Measurements from ENCODE around the gene DDX54. TPM values are rescaled to one million over a fixed set of nuclear protein-coding genes. Genes with fewer than 3 reads are reported as not detected.
A peak's percentile ranks its signal among the peaks of the same experiment; 100 is the strongest.

The DDX54 gene, protein sequence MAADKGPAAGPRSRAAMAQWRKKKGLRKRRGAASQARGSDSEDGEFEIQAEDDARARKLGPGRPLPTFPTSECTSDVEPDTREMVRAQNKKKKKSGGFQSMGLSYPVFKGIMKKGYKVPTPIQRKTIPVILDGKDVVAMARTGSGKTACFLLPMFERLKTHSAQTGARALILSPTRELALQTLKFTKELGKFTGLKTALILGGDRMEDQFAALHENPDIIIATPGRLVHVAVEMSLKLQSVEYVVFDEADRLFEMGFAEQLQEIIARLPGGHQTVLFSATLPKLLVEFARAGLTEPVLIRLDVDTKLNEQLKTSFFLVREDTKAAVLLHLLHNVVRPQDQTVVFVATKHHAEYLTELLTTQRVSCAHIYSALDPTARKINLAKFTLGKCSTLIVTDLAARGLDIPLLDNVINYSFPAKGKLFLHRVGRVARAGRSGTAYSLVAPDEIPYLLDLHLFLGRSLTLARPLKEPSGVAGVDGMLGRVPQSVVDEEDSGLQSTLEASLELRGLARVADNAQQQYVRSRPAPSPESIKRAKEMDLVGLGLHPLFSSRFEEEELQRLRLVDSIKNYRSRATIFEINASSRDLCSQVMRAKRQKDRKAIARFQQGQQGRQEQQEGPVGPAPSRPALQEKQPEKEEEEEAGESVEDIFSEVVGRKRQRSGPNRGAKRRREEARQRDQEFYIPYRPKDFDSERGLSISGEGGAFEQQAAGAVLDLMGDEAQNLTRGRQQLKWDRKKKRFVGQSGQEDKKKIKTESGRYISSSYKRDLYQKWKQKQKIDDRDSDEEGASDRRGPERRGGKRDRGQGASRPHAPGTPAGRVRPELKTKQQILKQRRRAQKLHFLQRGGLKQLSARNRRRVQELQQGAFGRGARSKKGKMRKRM
- 51.1 TPM for polyA plus RNA-seq
- long read RNA-seq, donor 1, full-length matches to known transcripts, result 6 of 6 reads
- long read RNA-seq, donor 1, partial matches to known transcripts, result 0 of 6 reads
- long read RNA-seq, donor 1, other reads (novel, unspliced or antisense), result 0 of 6 reads
- long read RNA-seq, donor 2, full-length matches to known transcripts, result 8 of 8 reads
- long read RNA-seq, donor 2, partial matches to known transcripts, result 0 of 8 reads
- long read RNA-seq, donor 2, other reads (novel, unspliced or antisense), result 0 of 8 reads
- long read RNA-seq, donor 3, result 0 reads
- long read RNA-seq, donor 4, result 0 reads
- long read RNA-seq, donor 5, full-length matches to known transcripts, result 4 of 4 reads
- long read RNA-seq, donor 5, partial matches to known transcripts, result 0 of 4 reads
- long read RNA-seq, donor 5, other reads (novel, unspliced or antisense), result 0 of 4 reads
- long read RNA-seq, donor 6, full-length matches to known transcripts, result 4 of 4 reads
- long read RNA-seq, donor 6, partial matches to known transcripts, result 0 of 4 reads
- long read RNA-seq, donor 6, other reads (novel, unspliced or antisense), result 0 of 4 reads
- long read RNA-seq, donor 7, result 0 reads
- long read RNA-seq, donor 8, full-length matches to known transcripts, result 3 of 3 reads
- long read RNA-seq, donor 8, partial matches to known transcripts, result 0 of 3 reads
- long read RNA-seq, donor 8, other reads (novel, unspliced or antisense), result 0 of 3 reads
- long read RNA-seq, donor 9, full-length matches to known transcripts, result 1 of 9 reads
- long read RNA-seq, donor 9, partial matches to known transcripts, result 8 of 9 reads
- long read RNA-seq, donor 9, other reads (novel, unspliced or antisense), result 0 of 9 reads
- long read RNA-seq, donor 10, full-length matches to known transcripts, result 3 of 3 reads
- long read RNA-seq, donor 10, partial matches to known transcripts, result 0 of 3 reads
- long read RNA-seq, donor 10, other reads (novel, unspliced or antisense), result 0 of 3 reads
- long read RNA-seq, donor 11, partial matches to known transcripts, result 0 of 2 reads
- long read RNA-seq, donor 11, other reads (novel, unspliced or antisense), result 0 of 2 reads

- no CpG with 5 or more reads among the region's 89 CpGs for WGBS (ENCODE audit: insufficient coverage, low lambda C conversion rate)
- H3K4me1 ChIP-seq (ENCODE audit: control insufficient read depth, insufficient read depth, low read length), result peaks cover 17% of the 10 kb centered on the region
- no peaks in the 10 kb centered on the region for H3K27me3 ChIP-seq (ENCODE audit: control insufficient read depth, insufficient read depth, low read length)
- peak within 1 kb of the TSS; percentile 95 for H3K27ac ChIP-seq (ENCODE audit: low read length)
- H3K4me3 ChIP-seq (ENCODE audit: low read length), result peak within 1 kb of the TSS; percentile 80
- H3K9me3 ChIP-seq (ENCODE audit: control insufficient read depth, low read depth, low read length), result peaks cover 3% of the 10 kb centered on the region
- peak; percentile 72 to 91 for DNase-seq
- H3K36me3 ChIP-seq (ENCODE audit: control insufficient read depth, insufficient read depth, low read length), result peaks cover 20% of the 10 kb centered on the region
These were observed at the start of gene DDX54, which contains the start of gene RITA1 for GRCh38 chr12:113185180-113186032. DDX54 (minus strand) TSS chr12:113185478; CDS start chr12:113185451, 27 bp downstream. RITA1 (plus strand) TSS chr12:113185721; CDS start chr12:113186747, 1,026 bp downstream.

DNA sequence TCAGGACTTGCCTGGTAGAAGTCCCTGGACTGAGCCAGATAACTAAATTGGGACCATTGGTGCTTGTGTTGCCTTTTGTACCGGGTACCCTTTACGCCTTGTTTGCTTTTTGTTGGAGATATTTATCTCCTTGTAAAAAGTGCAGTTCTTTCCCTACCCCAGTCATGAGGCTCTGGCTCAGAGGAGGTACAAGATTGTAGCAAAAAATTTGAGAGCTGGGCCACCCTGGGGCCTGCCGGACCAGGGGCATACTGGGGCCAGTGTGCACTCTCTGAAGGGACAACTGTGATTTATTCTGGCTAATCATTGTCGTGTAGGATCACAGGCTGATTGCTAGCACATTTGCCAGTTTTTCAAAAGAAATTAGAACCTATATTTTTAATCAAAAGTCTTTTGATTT lies 49.2 kb upstream of the DDX54 start:
- H3K4me1 ChIP-seq (ENCODE audit: control insufficient read depth, insufficient read depth, low read length), result peaks cover 47% of the 10 kb centered on the region
- H3K36me3 ChIP-seq (ENCODE audit: control insufficient read depth, insufficient read depth, low read length), result peaks cover 68% of the 10 kb centered on the region
- no peak overlapping the region for H3K4me3 ChIP-seq (ENCODE audit: low read length)

GRCh38 chr12:113233967-113234366 lies 48.7 kb upstream of the DDX54 start:
- Histone ChIP-seq H3K4me3 (ENCODE audit: low read length) (no peak overlapping the region), H3K36me3 (ENCODE audit: control insufficient read depth, insufficient read depth, low read length) (peaks cover 72% of the 10 kb centered on the region), H3K9me3 (ENCODE audit: control insufficient read depth, low read depth, low read length) (no peaks in the 10 kb centered on the region), H3K27me3 (ENCODE audit: control insufficient read depth, insufficient read depth, low read length) (no peaks in the 10 kb centered on the region), H3K27ac (ENCODE audit: low read length) (no peak overlapping the region), H3K4me1 (ENCODE audit: control insufficient read depth, insufficient read depth, low read length) (peaks cover 47% of the 10 kb centered on the region)
- DNase-seq, result no peak
- WGBS (ENCODE audit: insufficient coverage, low lambda C conversion rate), result 100% methylated on average over 1 of the region's 4 CpGs

More for the DNA sequence above, 49.2 kb upstream of the DDX54 start:
- DNase-seq, result no peak
- Histone ChIP-seq H3K27ac (ENCODE audit: low read length) (no peak overlapping the region), H3K9me3 (ENCODE audit: control insufficient read depth, low read depth, low read length) (no peaks in the 10 kb centered on the region), H3K27me3 (ENCODE audit: control insufficient read depth, insufficient read depth, low read length) (no peaks in the 10 kb centered on the region)
- 70% methylated on average over 2 of the region's 4 CpGs for WGBS (ENCODE audit: insufficient coverage, low lambda C conversion rate)

GRCh38 chr12:113232840-113233585 lies 47.7 kb upstream of the DDX54 start:
- Histone ChIP-seq H3K27me3 (ENCODE audit: control insufficient read depth, insufficient read depth, low read length) (no peaks in the 10 kb centered on the region), H3K4me1 (ENCODE audit: control insufficient read depth, insufficient read depth, low read length) (peaks cover 42% of the 10 kb centered on the region), H3K4me3 (ENCODE audit: low read length) (no peak overlapping the region), H3K36me3 (ENCODE audit: control insufficient read depth, insufficient read depth, low read length) (peaks cover 74% of the 10 kb centered on the region), H3K27ac (ENCODE audit: low read length) (peak overlapping the region; percentile 60), H3K9me3 (ENCODE audit: control insufficient read depth, low read depth, low read length) (no peaks in the 10 kb centered on the region)
- no peak for DNase-seq
- WGBS (ENCODE audit: insufficient coverage, low lambda C conversion rate), result no CpG with 5 or more reads among the region's 25 CpGs

- no peak for DNase-seq
- Histone ChIP-seq H3K27ac (ENCODE audit: low read length) (peak overlapping the region; percentile 60), H3K36me3 (ENCODE audit: control insufficient read depth, insufficient read depth, low read length) (peaks cover 77% of the 10 kb centered on the region), H3K9me3 (ENCODE audit: control insufficient read depth, low read depth, low read length) (no peaks in the 10 kb centered on the region), H3K4me3 (ENCODE audit: low read length) (no peak overlapping the region), H3K27me3 (ENCODE audit: control insufficient read depth, insufficient read depth, low read length) (no peaks in the 10 kb centered on the region), H3K4me1 (ENCODE audit: control insufficient read depth, insufficient read depth, low read length) (peaks cover 37% of the 10 kb centered on the region)
- WGBS (ENCODE audit: insufficient coverage, low lambda C conversion rate), result no CpG with 5 or more reads among the region's 18 CpGs
These were observed 47.0 kb upstream of the DDX54 start for GRCh38 chr12:113232089-113232839.

- peaks cover 82% of the 10 kb centered on the region for H3K36me3 ChIP-seq (ENCODE audit: control insufficient read depth, insufficient read depth, low read length)
- H3K4me3 ChIP-seq (ENCODE audit: low read length), result no peak overlapping the region
- peak in 1 of 2 donors; percentile 76 for DNase-seq
- peak overlapping the region; percentile 60 for H3K27ac ChIP-seq (ENCODE audit: low read length)
- WGBS (ENCODE audit: insufficient coverage, low lambda C conversion rate), result no CpG with 5 or more reads among the region's 8 CpGs
- no peaks in the 10 kb centered on the region for H3K9me3 ChIP-seq (ENCODE audit: control insufficient read depth, low read depth, low read length)
- H3K4me1 ChIP-seq (ENCODE audit: control insufficient read depth, insufficient read depth, low read length), result peaks cover 30% of the 10 kb centered on the region
- H3K27me3 ChIP-seq (ENCODE audit: control insufficient read depth, insufficient read depth, low read length), result no peaks in the 10 kb centered on the region
These were observed 46.2 kb upstream of the DDX54 start for GRCh38 chr12:113231235-113232088.
